NCI-H1436 (cell line): Measurements from ENCODE around the gene CH25H.
A peak's percentile ranks its signal among the peaks of the same experiment; 100 is the strongest.

ENCODE experiments used
- DNase-seq: peaks from one replicate; lab custom pipeline; 2025; lab: John Stamatoyannopoulos, UW

The CH25H gene

DNA sequence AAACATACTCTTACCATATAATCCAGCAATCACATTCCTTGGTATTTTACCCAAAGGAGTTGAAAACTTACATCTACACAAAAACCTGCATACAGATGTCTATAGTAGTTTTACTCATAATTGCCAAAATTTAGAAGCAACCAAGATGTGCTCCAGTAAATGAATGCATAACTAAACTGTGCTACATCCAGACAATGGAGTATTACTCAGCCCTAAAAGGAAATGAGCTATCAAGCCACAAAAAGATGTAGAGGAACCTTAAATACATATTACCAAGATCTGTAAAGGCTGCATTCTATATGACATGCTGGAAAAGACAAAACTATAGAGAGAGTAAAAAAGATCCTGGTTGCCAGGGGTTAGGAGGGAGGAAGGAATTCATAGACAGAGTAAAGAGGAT is 21.8 kb upstream of the CH25H start:
- no peak for DNase-seq

DNA sequence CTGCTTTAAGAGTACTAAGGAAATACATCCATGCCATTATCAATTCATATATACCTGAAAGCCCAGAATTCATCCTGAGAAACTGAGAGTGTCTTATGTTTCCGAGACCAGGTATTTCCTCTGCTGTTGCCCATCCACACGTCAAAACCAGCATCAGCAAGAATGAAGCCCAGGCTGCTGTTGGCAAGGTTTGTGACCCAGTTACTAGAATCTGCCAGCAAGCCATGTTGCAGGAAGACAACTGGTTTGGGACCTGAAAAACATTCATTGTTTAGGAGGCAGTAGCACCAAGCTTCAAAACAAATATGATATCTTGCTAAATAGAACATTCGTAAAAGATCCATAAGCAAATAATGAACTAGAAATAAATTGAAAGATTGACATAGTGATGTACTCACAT is 21.0 kb upstream of the CH25H start:
- no peak for DNase-seq

DNA sequence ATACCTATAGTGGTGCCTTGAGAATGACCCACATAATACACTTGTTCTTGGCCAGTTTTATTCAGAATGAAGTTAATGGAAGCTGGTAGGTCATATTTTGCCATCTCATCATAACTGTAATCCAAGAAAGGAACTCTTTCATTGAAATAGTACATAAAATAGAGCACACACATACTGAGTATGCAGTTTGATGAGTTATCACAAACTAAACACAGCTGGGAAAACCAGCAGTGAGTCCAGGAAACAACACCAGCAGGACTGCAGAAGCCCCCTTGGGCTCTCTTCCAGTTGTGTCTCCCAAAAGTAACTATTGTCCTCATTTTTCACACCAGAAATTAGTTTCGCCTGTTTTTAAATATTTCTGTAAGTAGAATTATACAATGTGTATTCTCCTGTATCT is 19.8 kb upstream of the CH25H start:
- no peak for DNase-seq

DNA sequence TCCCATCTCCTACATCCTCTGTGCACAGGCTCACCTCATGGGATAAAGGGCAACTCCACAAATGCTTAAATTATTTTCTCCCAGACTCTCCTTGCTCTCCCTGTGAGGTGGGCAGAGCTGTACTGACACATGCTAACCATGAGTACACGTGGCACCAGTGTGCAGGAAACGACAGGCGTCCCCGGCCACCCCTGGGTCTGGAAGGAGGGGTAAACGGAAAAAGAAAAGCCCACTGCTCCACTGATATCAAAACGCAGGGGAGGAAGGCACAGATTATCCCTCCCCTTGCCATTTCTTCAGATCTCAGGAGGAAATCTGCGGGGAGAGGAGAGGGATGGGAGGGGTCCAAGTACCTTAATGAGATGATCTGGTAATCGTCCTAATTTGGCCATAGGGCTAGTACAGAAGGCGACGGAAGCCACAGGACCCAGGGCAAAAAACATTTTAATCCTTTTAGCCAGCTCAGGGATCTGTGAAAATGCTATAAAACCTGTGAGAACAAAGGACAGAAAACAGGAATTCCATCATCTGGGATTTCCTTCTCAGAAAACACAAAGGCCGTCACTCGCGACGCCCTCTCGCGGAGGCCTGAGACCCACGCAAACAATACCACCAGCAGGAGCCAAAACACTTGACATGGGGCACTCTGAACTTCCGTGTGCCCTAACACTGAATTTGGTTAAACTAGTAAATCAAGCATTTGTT is 17.8 kb upstream of the CH25H start:
- no peak for DNase-seq

DNA sequence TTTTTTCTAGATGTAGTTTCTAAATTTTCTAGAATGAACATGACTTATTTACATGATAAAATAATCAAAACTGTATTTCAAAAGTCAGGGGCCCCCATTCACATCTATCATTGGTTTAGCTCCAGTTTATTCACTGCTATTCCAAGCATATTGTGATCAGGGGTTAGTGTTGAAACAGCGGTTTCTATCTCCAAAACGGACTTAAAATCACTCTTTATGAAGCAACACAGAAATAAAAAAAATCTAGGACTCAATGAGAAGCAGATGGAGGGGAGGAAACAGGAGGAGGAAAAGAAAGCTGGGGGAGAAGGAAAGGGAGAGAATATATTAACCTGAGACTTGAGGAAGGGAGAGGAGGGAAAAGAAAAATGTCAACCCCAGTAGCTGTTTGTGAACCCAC is 14.8 kb upstream of the CH25H start:
- no peak for DNase-seq

DNA sequence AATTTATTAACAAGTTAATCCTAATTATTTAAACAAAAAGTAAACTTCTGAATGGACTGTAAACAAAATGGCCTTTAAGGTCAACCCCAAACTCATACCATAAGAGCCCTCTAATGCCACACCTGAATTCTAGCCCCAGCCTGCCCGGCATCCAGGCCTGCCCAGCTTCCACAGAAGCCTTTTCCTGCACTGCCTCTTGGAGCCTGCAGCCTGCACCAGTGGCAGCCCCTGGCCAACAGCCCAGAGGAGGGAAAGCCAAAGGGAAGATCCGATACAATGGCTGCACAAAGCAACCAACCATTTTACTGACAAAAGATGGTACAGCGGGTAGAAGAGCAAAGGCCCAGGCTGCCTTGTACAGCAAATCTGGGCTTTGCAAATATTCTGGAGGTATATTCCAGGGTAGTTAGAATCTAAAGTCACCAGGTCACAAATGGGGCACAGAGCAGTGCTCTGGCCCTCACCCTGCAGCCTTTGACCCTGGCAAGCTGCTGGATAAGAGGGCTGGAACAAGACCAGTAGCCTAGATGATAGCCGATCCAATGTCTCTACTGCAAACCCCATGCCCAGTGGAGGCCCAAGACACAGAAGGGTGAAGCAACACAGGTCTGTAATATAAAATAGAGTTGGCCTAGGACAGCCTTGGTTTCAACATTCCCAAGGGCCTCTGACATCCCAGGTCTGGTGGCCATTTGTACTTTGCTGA is 12.5 kb upstream of the CH25H start:
- no peak for DNase-seq

DNA sequence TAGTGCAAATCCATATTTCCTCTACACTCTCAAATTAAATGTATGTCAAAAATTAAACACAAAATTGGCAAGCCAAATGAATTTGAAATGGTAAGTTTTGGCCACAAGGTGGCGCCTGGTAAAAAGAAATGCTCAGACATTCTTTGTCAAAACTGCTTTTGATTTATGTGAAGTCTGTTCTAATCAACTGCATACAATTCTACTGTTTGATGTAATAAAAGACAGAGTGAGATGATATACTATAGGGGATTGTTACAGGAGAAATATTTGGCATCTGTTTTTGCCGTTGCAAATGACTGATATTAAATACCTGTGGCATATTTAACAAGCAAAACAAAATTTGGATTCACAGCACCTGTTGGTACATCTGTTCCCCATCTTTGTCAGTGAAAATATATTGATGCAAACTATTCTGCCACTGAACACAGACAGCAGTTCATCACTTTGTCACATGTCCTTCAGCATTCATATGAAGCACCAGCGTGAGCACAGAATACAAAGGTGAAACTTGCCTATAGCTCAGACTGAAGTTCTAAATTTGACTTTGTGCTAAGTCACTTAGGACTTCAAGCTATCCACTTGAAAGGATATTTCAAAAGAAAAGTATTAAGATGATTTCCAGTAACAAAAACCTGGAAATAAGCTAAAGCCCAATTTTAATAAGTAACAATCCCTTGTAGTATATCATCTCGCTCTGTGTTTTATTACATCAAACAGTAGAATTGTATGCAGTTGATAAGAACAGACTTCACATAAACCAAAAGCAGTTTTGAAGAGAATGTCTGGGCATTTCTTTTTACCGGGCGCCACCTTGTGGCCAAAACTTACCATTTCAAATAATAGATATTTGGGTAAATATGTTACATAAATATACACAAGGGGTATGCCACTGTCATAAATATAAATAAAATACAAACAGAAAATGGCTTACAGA is 10.2 kb upstream of the CH25H start:
- peak; percentile 17 for DNase-seq

DNA sequence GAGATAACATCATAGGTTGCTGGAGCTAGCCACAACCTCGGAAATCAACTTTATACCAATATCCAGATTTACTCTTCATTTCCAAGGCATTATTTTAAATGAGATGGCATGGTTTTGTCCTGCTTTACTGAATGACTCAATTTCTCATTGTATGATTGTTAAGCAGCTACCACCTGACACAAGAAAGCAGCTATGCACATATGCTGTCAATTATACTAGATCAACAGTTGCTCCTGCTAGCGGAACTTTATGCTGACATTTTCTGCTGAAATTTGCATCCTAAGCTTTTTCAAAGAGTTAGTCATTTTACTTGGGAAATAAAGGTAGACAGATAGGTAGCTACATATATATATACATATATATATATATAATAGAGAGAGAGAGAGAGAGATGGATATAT is 8.9 kb upstream of the CH25H start:
- DNase-seq, result no peak

DNA sequence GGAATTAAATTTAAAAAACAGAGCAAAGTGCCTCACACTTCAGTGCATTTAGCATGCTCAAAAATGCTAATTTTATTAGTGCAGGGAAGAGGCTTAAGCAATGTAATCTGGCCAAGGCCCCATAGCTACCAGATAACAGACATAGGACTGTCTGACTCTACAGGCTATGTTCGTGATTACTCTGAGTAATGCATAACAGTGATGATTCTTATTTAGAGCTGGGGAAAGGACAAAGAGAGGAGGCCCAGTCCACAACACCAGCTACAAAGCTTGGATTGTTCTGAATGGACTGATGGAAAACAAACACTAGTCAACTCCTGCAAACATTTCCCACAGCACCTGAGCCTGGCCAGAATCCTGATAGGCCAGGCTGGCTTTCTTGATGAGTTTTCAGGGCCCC is 8.4 kb upstream of the CH25H start:
- DNase-seq, result no peak

DNA sequence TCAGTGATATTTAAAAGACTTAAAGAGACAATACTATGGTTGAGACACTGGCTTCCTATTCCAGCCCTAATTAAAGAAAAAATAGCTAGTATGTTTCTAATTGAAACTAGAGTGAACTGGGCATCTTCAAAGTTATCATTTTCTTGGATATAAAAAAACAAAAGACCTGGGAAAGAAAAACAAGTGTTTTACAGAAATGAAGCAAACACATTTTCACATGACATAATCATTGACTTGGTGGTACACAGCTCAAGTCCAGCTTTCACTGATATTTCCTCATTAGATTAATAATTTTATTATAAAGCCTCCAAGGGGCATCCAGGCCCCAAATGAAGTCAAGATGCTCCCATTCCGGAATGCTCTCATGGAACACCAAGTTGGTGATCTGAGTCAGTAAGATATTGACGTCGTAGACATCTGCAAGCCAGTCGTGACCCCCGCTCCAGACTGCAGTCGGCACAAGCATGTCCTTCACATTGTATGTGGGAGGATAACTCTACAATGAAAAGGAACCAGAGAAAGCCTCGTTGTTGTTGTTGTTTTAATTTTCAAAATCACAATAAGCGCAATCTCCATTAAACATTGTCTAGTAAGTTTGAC is 7.5 kb upstream of the CH25H start:
- no peak for DNase-seq

DNA sequence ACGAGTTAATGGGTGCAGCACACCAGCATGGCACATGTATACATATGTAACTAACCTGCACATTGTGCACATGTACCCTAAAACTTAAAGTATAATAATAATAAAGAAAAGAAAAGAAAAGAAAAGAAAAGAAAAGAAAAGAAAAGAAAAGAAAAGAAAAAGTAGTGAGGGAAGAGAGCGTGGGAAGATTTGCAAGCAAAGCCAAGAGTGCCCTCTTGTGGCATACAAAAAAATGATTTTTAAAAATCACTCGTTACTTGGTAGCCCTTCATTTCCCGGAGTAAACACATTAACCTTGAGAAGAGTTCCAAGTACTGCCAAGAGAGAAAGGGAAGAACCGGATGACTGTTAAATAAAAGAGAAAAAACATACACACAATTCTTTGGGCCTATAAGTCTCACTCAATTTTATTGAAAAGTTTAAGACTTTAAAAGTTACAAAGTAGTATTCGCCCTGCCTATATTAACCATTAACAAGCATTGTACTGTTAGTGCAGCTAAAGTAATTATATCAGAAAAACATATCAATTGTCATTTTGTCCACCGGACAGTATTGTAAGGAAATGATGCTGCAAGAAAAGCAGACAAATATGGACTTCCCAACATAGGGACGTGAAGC is 6.2 kb upstream of the CH25H start:
- DNase-seq, result peak; percentile 17

DNA sequence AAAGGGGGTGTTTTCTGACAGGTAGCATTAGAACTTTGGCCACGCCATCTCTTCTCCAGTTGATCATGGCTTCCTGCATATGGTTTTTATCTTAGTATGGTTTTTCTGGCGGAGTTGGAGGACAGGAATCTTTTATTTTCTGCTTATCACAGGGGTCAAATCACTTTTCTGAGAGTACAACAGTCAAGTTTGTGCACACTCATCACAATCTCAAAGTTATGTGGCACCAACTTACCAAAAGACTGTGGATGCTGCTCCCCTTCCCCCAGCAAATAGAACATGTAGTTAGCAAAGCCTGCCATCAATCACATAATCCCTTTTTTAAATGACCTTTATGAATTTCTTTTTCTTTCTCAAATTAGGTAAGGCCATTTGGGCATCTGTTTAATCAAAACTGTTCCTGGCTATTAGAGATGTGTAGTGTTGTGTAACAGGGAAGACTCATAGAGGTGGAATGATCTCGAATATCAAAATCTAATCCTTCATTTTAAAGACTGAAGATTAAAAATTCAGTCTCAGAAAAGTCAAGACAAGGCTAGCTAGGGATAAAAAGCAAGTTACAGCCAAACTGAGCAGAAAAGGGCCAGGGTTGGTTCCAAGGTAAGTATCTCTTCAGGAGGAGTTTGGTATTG is 3.8 kb upstream of the CH25H start:
- DNase-seq, result no peak

DNA sequence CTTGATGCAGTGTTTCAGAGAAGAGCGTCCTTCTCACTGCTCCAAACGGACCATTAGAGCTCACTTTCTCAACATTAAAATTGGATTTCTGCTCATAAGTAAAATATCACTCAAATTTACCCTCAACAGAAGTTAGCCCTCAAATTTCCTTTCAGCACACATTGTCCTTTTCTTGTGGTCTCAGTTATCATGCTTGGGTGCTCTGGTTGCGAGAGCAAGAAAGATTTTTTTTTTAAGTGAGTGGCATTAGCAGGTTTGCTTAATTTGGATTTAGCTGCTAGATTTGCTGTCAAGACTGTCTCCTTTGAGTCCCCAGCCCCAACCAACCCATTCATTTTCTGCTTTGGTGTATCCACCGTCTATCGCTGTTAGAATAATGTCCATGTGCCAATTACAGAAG is 2.6 kb upstream of the CH25H start:
- no peak for DNase-seq

DNA sequence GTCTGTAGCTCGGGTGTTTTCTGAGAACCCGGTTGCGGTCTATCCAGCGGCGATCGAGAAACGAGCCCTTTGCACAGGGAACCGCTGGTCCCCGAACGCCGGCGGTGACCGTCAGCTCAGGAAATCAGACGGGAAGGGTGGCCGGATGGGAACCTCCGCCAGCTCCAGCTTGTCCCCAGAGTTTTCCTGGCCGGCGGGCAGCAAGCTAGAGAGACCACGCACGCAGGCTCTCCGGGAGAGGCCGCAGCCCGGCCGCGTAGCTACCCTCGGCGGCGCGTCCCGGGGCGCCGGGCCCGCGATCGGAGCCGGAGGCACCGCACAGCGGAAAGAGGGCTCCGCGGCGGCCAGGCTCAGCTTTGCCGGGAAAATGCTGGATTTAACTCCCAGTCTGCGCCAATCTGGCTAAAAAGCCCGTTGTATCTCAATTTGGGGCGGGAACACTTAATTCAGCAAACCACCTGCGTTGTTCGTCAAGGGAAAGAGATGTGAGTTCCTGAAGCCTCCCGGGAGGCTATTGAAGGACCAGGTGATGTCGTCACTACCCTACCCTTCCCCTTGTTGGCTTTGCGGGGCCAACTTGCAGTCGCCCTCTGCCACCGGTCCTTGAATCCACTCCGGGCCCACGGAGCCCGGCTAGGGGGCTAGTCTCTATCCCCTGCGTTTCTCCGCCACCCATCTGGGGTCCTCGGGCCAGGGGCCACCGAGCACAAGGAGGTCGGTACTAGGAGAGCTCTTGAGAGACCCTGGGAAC is 859 bp upstream of the CH25H start:
- no peak for DNase-seq

DNA sequence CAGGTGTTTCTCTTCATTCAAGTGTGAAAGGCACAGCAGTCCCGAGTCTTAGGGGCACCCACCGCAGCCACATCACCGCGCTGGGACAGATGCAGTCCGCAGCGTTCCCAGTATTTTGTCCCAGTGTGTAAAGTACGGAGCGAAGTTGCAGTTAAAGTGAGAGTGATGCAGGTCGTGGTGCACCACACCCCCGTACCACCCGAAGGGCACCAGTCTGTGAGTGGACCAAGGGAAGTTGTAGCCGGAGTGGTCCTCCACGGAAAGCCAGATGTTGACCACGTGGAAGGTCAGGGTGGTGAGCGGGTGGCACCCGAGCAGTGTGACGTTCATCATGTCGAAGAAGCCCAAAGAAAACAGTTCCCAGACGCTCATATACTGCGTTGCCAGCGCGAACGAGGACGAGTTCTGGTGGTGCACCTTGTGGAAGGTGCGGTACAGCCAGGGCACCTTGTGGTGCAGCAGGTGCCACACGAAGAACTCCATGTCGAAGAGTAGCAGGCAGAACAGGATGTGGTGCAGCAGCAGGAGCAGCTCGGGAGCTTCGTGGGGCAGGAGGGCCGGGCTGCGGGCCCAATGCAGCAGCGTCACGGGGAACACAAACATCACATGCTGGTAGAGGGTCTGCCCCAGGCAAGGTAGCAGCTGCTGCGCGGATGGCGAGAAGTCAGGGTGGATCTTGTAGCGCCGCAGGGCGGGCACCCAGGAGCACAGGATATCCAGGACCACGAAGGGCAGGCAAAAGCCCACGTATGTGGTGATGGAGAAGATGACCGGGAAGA is 526 bp downstream of the CH25H start:
- DNase-seq, result no peak

DNA sequence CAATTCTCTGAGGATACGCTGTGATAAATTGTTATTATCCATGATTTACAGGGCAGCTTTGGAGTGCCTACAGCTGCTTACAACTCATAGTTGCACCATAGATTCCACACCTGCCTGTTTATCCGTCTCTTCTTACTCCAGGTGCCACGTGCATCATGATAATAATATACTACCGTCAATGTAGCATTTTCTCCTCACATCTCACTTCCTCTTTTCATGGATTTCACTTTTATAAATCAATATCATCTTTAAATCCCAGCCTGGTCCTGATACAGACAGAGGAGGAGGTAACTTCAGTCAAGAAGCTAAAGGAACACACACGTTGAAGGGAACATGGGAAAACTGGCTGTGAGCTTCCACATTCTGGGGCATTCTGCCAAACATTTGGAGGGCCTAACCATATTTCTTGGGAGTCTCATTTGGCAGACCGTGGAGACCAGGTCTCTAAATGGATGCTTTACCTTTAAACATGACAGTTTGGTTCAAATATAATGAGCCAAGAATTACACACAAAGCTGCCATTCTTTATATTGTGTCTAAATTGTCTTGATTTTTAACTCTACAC is 2.4 kb downstream of the CH25H start:
- DNase-seq, result no peak

DNA sequence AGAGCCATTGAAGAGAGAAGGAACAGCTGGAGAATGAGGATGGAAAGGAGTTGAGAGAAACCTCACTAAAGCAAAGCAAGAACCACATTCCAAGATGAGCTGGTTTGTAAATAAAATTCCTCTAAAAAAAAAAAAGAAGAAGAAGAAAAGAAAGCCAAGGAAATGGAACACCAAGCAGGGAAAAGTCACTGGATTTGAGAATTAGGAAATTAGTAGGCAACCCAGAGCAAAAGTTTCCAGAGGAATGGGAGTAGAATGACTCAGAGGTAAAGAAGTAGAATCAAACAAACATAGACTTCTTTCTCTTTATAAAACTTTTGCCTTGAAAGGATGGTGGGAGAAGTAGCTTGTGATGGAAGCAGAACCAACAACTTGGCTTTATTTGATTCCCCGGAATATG is 3.9 kb downstream of the CH25H start:
- DNase-seq, result no peak

DNA sequence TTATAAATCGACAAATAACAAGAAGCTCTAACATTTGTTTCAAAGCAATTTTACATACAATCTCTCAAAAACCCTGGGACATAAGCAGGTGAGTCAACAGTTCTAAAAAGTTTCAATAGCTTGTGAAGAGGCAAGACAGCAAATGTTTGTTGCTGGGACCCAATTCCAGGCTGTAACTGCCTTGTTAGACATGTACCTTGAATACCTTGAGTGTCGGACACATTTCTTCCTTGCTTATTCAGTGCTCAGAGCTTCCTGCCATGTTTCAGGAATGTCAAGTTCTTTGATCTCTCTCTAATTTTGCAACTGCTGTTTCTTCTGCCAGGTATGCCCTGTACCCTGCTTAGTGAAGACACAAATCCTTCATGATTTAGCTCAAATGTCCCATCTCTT is 5.1 kb downstream of the CH25H start:
- DNase-seq, result no peak

DNA sequence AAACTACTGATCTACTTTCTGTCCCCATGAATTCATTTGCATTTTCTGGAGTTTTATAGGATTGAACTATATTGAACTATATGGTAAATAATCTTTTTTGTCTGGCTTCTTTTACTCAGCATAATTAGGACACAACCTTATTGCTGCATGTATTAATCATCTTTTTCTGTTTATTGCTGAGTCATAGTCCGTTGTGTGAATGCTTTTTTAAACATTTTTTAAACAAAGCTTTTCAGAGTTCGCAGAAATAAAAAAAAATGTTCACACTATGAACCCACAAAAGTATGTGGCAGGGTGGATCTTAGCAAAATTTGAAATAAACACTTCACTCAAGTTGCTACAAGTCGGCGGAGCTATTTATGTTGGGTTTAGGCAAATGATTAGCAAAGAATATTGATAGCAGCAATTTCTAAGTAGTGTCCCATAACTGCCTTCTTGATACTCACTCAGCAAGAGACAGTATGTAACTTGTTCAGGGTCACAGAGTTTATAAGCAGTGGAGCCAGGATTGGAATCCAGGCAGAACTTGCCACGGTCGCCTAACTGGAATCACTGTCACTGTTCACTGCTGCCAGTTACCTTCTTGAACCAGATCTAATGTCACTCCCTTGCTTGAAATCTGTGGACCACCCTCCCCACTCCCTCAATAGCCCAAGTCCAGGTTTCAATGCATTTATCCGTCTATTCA is 5.6 kb downstream of the CH25H start:
- no peak for DNase-seq
